ENCODE data around the gene EPB41L4A.
A peak's percentile ranks its signal among the peaks of the same experiment; 100 is the strongest.
"Not testable (repeated sequence)": the region's sequence is repeated elsewhere in the genome, so short reads cannot be mapped to it uniquely, and the experiment has no call there.

The EPB41L4A gene

GRCh38 chr5:112419164-112419985 lies at the start of gene EPB41L4A:
Gene EPB41L4A (minus strand): TSS chr5:112419277. CDS start chr5:112419039, 238 bp downstream.
- peak; percentile 93 for DNase-seq

- no peak for DNase-seq
Measured at GRCh38 chr5:112467485-112467884, 48.4 kb upstream of the EPB41L4A start.

DNA sequence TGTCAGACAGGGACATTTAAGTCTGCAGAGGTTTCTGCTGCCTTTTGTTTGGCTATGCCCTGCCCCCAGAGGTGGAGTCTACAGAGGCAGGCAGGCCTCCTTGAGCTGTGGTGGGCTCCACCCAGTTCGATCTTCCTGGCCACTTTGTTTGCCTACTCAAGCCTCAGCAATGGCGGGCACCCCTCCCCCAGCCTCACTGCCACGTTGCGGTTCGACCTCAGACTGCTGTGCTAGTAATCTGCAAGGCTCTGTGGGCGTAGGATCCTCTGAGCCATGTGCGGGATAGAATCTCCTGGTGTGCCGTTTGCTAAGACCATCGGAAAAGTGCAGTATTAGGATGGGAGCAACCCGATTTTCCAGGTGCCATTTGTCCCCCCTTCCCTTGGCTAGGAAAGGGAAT lies 47.2 kb upstream of the EPB41L4A start:
- DNase-seq = not testable (repeated sequence)

DNA sequence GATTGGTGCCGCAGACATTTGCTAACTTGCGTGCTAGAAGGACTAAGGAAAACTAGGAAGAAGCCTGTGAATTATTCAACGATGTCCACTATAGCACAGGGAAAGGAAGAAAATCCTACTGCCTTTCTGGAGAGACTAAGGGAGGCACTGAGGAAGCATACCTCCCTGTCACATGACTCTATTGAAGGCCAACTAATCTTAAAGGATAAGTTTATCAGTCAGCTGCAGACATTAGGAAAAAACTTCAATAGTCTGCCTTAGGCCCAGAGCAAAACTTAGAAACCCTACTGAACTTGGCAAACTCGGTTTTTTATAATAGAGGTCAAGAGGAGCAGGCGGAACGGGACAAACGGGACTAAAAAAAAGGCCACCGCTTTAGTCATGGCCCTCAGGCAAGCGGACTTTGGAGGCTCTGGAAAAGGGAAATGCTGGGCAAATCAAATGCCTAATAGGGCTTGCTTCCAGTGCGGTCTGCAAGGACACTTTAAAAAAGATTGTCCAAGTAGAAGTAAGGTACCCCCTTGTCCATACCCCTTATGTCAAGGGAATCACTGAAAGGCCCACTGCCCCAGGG lies 28.2 kb upstream of the EPB41L4A start:
- not testable (repeated sequence) for DNase-seq

DNA sequence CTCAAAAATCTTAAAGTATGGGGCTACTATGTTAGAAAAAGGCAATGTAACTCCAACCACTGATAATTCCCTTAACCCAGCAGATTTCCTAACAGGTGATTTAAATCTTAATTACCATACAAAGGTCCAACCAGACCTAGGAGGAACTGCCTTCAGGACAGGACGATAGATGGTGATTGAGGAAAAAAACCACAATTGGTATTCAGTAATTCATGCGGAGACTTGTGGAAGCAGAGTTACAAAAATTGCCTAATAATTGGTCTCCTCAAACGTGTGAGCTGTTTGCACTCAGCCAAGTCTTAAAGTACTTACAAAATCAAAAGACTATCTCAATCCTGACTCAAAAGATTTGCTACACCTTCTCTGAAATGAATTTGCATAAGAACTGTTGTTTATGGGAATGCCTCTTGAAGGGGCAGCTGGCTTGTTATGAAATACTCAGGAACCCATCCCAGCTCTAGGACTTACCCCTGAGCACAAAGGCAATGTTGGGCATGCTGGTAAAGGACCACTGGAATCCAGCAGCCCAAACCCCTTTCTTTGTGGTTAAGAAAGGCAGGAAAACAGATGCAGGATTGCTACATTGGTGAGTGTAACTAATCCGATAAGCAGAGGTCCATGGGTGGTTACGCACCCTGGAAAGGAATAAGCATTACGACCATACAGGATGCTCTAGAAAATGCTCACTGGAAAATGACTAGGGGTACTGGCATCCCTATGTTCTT lies 26.7 kb upstream of the EPB41L4A start:
- no peak for DNase-seq

- DNase-seq = not testable (repeated sequence)
Measured at GRCh38 chr5:112443932-112444331, 24.9 kb upstream of the EPB41L4A start.

- no peak for DNase-seq
Measured at GRCh38 chr5:112440031-112440430, 21.0 kb upstream of the EPB41L4A start.

GRCh38 chr5:112436144-112436543 lies 17.1 kb upstream of the EPB41L4A start:
- no peak for DNase-seq

DNA sequence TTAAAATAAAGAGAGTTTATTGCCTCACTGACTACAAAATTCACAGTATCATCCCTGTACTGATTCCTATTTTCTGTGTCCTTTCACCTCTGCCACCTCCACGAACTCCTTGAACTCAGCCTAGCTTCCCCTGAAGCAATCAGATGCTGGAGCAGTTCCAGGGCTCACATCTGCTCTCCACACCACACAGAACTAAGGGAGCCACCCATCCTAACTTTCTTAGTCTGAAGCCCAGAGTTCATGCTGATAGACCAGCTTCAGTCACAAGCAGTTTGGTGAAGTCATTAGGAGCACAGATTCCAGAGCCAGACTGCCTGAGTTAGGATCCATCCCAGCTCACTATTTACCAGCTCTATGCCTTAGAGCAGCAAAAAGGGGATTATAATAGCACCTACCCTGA lies 15.6 kb upstream of the EPB41L4A start:
- DNase-seq = no peak

GRCh38 chr5:112426202-112426601 lies 7.1 kb upstream of the EPB41L4A start:
- DNase-seq = not testable (repeated sequence)

GRCh38 chr5:112419986-112420864 lies 1.1 kb upstream of the EPB41L4A start:
- peak; percentile 95 for DNase-seq

- no peak for DNase-seq
Measured at GRCh38 chr5:112418659-112419163, 366 bp downstream of the EPB41L4A start.

DNA sequence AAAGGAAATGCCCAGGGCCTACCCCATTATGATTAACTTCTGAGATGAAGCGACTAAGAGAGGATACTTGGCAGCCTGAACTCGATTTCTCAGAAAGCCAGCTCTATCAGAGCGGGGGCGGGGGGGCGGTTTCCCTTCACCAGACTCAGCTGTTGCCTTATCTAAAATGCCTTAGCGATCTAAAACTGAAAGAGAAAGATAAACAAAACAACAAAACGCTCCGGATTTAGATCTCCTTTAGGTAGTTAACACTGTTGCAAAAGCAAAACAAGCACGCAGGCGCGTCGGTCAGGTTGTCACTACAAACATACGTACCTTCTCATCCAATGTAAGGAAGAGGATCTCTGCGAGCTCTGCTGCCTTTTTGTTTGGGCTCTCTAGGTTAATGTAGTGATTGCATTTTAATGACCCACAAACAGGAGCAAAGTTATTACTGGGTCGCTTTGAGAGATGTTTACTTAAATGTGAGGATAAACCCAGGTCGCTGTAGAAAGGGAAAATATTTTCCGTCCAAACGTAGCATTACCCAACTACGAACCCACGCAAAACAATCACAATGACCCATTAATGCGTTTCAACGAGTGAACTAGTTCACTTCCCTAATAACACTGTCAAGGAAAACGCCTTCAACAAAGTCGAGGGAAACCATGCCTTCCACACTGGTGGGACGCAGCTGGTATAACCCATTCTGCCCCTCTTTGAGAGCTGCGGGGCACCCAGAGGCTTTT lies 982 bp downstream of the EPB41L4A start:
- DNase-seq = peak; percentile 69

DNA sequence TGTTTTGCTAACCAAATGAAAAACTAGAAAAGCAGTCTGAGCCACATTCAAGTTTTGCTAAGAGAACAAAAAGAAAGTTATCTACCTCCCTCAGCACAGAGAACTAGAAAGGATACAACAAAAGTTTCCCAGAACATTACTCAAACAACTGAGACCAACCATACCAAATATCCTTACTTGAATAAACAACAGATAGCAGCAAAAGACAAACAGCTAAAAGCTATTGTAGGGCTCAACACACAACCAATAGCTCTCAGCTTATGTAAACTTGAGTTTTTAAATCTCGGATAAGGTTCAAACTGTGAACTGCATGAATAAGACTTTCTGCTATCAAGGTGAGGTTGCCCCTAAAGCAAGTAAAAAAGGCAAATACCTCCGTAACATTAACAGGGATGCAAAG lies 3.5 kb downstream of the EPB41L4A start:
- no peak for DNase-seq

DNA sequence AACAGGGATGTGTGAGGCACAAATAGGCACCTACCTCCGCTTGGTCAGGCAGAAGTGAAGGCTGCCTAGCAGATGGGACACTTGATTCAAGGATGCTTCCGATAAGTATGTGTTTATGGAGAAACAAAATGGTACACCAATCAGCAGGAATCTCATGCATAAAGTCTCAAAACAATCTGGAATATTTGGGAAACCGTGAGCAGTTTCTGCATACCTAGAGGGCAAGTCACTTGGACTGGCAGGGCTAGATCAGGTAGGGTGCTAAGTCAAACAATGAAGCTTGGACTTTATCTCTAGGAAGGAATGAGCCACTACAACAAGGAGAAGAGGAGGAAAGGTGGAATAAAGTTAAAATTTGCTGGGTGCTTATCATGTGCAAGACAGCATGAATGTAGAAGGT lies 5.5 kb downstream of the EPB41L4A start:
- no peak for DNase-seq

DNA sequence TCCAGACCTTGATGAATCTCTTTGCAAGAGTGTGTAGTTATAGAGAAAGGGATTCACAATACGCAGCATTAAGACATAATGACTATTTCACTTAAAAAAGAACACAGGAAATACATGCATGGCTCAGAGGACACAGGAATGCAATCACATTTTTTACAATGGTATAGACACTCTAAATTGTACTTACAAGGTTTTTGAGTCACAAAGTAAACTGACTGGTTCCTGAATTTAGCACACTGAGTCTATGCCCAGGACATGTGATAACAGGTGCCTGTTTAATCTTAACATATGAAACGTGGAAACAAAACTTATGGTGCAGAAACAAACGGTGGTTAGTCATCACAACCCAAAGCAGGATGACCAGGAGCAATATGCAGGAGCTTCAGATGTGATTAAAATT lies 6.7 kb downstream of the EPB41L4A start:
- no peak for DNase-seq

- no peak for DNase-seq
Measured at GRCh38 chr5:112411903-112412302, 7.2 kb downstream of the EPB41L4A start.

DNA sequence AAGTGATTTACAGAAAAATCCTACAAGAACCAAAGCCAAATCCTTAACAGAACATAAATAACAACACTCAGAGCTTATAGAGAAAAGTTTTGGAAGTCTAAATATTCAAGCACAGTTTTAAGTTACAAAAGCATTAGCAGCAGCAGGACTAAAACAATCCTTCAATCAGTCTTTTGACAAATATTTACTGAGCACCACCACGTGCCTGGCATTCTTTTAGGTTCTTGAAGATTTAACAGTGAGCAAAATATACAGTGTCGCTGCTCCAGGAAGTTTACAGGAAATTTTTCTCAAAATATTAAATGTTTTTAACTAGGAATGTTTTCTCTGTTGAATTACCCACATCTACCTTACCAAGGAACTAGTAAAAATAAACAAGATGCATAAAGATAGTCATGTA lies 11.4 kb downstream of the EPB41L4A start:
- no peak for DNase-seq

DNA sequence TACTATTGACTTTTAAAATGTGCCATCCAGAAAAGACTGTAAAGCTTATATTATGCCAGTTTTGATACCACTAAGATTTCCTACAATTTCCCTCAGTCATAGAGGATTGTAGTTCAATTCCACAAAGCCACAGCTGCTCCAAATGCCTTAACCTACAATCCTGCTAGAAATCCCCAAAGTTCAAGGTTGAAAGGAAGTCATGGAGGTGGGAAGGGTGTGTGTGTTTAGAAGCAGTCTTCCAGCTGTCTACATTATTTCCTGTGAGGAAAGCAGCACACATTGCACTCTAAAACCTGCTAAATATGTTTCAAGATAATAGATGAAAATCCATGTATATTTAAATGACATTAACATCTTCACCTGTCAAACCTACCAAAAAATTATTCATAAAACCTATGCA lies 11.8 kb downstream of the EPB41L4A start:
- no peak for DNase-seq

DNA sequence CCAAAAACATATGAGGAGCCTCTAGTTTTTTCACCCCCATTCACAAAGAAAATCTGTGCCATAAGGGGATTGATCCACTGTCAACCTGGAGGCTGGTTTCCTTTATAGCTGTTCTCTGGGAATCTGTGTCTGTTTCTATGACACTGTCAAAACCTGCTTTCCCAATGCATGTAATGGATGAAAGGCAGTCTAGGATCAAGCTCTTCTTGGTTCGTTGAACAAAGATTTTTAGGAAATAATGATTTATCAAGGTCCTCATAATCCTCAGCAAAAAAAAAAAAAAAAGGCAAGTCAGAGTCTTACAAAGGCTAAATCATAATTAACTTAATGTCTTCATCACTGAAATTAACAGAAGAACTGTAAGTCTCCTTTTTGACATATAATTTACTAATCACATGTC lies 16.0 kb downstream of the EPB41L4A start:
- DNase-seq = no peak

DNA sequence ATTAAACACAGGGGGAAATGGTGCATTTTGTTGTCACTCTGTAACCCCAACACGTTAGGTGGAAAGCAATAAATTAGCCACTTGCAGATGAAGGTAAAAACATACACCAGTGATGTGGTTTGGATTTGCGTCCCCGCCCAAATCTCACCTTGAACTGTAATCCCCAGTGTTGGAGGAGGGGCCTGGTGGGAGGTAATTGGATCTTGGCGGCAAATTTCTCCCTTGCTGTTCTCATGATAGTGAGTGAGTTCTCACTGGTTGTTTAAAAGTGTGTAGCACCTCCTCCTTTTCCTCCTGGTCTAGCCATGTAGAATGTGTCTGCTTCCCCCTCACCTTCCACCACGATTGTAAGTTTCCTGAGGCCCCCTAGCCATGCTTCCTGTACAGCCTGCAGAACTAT lies 17.2 kb downstream of the EPB41L4A start:
- no peak for DNase-seq

DNA sequence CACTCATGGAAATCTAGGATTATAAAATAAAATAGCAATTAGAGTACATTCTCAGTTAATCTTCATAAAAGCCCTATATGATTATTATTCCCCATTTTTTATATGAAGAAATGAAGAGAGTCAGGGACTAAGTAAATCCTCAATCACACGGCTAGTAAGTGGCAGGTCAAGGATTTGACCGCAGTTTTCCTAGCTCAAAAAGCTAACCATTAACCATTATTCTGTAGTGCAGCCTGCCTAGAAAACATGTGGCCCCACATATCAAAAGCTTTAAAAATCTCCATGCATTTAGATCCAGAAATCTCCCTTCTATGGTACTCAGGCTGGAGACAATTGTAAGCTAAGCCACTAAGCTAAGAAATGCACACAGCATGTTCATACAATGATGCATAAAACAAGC lies 21.4 kb downstream of the EPB41L4A start:
- DNase-seq = no peak

Measured in retina (tissue), 1 donor.